GM18517 (cell line): ENCODE data around the gene TBC1D16.

Source experiments
- ATAC-seq: cut with Tn5 transposase; IDR thresholded peaks from one replicate; pipeline ENCODE4 v1.9.1; 2021; ENCODE audit warnings: mild to moderate bottlenecking, moderate library complexity; ENCODE audit not compliant: unreplicated experiment

The TBC1D16 gene

DNA sequence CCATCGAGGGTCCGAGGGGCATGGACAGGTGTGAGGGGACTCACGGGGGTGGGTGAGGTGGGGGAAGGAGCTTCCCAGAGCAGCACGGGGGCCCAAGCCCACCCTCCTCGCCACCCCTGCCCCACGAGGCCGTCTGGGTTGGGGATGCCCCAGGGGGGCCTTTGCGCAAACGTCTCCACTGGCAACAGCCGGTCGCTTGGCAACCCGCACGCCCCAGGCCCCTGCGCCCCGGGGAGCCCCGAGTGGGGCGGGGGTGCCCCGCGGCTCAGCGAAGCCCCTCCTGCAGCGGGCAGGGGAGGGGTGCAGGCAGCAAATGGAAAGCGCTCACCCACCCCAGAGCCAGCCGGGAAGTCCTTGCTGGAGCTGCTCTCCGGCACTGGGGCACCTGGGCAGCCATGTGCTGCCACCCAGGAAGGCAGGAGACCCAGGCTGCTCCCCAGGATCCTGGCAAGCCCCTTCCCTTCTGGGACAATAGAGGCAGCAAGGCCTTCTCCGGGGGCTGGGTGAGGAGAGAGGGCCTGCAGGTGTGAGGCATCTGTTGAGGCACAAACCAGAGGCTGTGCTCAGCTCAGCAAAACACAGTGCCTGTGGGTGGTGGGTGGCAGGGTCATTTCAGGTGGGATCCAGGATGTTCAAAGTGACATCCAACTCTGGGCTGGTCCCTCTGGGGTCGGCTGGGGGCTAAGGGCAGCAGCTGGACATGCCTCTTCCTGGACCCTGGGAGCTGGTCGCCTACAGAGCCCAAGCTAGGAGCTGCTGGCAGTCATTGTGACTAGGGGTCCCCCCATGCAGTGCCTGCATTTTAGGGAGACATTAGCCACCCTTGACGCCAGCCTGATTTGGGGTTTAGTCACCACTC is 115.6 kb downstream of the TBC1D16 start:
- ATAC-seq: no peak

DNA sequence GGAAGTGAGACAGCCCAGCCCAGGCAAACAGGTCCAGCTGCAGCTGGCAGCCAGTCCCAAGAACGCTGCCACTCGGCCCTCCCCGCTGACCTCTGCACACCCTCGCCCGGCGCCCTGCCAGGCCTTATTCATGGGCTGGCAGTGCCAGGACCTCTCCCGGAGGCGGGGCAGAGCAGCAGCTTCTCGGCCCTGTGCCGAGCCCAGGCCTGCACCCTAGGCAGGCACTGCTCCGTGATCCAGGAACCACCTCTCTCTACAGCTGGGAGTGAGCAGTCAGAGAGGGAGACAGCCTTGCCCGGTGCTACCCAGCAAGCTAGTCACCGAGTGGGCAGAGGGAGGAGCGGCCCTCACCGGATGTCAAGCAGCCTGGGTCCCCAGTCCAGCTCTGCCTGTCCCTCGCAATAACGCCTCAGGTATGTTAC is 116.5 kb downstream of the TBC1D16 start:
- ATAC-seq: no peak

DNA sequence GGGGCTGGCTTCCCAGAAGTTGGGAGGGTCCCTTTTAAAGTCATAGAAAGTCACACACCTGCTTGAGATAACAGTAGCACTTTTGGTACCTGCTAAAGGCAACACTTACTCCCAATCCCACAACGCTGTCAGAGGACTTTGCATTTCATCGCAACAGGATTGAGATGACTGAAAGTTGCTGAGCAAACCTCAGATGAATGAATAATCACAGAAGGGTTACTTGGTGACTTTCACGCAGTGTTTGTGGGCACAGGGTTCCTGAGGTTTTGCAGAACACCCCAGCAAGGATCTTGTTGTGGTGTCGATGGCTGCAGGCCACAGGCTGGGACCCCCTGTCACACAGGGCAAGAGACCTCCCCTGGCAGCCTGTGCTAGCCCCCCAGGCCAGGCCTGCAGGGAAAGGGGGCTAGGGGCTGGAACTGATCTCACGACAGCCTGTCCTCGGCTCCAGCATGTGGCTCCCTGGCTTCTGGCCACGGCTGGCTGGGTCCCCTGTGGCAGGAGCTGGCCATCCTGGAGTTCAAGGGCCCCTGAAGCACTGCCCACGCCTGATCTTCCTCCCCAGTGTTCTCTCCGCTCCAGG is 117.0 kb downstream of the TBC1D16 start:
- ATAC-seq: no peak

DNA sequence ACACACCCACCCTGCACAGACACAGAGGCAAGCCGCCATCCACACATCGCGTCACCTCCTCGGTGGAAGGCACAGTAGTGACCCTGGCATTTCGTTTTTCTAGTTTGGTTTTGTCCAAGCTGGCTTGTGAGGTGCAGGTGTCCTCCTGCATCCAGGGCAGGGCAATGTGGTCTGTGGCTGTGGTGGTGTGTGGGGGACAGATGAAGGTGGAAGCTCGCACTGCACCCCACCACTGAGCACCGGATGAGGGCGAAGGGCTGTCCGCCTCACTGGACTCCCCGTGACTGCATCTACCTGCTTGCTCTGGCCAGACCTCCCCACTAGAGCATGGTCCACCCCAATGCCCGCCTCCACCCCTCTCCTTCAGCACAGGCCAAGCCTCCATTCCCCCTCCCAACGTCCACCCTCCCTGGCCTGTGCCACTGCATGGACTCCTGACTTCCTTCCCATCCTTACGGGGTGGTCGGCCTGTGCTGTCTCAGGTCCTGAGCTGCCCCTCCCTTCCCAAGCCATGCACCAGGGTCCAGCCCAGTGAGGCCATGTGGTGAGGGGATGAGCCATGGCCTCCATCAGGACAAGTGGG is 117.7 kb downstream of the TBC1D16 start:
- no peak for ATAC-seq

DNA sequence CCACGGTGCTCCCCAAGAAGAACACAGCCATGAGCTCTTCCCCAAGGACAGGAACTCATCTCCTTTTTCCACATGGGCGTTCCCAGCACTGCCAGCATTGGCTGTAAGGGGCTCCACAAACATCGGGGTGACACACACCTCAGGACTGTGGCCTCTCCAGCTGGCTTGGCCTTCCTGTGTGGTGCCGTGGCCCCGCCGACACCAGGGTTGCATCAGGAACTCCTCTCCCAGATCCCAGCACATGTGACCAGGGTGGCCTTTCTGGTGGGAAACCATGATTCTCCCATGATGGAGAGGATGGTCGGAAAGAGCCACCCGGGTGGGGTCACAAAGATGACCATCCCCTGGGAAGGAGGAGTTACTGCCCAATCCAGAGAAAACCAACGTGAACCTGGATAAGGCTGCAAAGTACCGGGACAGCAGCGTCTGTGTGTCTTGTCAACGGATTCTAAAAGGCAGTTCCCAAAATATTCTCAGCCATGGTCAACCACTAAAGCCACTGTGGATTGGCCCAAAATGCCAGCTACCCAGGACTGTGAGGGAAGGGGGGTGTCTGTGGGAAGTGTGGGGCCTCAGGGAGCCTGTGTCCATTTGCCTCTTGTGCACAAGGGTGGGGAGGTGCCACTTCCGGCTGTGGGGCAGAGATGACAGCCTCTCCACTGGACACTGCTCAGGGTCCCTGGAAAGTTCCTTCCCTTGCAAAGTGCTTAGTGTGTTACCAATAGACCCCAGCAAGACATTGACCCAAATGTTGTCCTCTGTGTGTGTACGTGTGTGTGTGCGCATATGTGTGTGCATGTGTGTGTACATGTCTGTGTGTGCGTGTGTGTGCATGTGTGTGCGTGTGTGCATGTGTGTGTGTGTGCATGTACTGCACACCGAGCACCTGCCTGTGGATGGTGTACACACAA is 118.4 kb downstream of the TBC1D16 start:
- ATAC-seq: no peak

DNA sequence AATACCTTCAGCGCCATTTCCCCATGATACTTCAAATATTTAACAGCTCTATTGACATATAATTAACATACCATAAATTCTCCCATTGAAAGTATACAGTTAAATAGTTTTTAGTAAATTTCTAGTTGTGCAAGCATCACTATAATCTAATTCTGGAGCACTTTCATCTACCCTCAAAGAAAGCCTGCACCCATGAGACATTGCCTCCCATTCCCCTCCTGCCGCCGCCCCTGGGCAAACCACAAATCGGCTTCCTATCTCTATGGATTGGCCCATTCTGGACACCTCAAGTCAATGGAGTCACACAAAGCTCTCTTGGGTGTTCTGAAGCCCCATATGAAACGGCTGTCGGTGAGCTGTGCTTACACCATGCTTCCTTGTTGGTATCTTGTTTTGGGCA is 119.2 kb downstream of the TBC1D16 start:
- no peak for ATAC-seq

DNA sequence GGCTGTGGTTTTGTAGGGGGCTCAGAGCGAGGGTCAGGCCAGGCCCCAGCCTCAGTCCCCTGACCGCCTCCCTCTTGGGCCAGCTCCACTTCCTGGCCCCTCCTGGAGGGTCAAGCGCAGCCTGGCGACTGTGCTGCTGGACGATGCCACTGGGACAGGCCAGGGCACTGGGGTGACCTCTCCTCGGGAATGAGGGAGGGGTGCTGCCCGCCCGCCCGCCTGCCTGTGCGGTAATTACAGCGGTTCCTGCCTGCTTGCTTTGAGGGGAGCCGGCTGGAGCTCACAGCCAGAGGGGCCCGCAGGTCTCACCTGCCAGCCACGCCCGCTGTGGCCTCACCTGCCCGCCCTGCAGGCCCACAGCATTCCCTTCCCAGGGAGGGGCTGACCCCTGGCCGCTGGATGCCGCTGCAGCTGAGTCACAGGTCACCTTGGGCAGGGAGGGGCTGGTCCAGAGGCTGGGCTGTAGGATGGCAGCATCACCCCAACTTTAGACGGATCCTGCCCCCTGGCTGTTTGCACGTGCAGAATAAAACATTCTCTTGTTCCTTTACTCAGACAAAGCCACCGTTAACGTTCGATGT is 119.7 kb downstream of the TBC1D16 start:
- ATAC-seq: no peak

DNA sequence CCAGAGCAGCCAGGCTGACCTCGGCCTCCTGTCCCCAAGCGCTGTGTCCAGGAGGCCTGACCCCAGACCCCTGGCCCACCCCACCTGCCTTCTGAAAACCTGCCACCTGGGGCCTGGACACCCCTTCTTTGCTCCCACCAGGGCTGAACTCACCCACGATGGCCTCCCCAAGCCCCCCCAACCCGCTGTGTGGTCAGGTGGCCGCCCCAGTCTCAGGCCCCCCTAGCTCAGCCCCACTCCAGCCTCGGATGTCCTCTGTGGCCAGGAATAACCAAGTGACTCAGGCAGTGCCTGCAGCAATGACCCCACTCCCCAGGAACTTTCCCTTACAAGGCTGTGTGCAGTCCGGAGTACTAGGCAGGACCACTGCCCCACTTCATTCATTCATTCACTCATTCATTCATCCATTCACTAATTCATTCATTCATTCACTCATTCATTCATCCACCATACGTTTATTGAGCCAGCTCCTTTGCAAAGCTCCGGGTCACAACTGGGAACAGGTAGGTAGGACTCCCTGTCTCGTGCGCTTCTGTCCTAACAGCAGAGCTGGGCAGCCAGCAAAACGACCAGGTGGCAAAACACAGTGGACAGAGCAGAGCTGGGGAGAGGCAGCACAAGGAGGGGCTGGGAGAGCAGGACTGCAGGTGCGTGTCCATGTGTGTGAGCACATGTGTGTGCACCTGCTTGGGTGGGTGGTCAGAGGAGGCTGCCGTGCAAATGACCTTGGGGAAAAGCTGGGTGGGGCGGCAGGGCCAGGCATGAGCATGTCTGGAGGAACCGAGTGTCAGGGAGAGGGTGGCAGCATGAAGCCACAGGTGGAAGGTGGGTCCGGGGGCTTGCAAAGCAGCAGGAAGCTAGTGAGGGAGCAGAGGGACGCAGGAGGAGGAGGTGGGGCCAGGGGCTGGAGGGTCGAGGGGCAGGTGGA is 120.6 kb downstream of the TBC1D16 start:
- ATAC-seq: no peak

DNA sequence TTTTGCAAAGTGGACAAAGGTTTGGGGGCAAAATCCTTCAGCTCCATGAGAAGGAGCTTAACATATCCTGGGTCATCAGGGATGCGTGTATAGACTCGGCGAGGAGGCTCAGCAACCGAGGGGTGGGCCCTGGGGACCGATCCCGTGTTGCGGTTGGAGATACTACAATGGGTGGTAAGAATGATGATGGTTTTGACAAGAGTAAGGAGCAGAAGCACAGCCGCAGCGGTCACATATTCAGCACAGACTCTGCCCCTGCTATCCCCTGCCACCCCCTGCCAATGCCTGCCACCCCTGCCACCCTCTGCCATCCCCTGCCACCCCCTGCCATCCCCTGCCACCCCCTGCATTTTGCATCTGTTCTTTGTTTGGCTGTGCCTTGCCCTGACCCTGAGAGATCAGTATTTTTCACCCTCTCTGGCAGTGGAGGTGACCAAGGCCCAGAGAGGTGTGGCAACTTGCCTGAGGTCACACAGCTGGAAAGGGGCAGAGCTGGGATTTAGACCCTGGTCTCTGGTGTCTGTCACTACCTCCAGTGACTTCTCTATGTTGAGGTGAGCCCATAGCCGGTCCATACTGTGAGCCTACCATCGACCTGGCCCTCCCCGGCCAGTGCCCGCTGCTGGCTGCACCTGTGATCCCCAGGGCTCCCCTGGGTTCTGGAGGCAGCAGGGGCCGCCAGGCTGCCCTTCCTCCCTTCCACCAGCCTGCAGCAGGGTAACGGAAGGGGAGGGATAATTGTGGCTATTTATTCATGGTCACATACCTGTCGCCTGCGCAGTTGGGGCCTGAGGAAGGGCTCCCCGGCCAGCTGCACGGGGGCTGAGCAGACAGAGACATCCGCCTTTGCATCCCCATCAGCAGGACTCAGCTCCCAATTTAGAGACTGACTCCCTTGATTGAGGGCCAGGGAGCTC is 121.5 kb downstream of the TBC1D16 start:
- ATAC-seq: no peak

DNA sequence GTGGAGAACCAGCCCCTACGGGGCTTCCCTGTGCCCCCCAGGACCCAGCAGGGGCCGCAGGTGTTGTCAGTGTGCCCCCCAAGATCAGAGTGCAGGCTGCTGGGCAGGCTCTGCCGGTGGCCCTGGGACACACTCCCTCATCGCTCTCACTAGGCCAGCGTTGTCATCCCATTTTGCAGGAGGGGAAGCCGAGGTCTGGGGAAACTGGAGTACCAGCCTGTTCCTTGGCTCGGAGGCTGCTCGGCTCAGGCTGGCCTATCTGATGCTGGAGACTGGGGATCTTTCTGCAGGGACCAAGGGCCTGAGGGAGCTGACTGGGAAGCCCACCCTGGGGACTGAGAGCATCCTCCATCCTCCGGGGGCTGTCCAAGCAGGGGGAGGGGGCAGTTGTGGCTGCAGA is 122.2 kb downstream of the TBC1D16 start:
- ATAC-seq: no peak

DNA sequence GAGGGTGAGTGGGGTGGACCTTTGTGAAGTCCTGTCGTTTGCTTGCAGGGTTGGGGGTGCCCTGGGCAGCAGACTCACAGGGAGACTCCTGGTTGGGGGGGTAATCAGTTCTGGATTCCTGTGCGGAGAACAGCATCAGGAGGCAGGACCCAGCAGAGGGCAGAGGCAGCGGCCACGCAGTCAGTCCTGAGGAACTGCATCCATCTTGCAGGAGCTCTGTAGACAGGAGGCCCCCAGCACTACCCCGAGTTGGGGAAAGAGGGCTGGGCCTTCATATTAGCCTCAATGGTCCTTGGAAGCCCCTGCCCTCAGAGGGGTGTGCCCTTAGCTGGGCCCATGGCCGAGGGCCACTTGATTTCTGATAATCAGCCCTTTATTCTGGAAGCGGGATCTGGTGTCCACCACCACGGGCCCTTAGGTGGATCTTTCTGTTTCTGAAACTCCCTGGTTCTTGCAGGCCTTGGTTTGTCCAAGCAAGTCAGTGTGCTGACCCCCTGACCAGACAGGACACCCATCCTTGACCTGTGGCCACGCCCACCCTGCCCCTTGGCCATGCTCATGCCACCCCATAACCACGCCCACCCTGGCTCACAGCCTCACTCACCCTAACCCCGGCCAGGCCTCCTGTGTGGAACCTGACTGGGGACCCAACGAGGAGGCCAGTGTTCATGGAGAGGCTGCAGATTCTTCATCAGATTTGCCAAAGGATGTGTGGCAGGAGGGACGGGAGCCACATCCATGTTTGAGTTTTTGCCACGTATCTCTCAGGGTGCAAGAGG is 122.9 kb downstream of the TBC1D16 start:
- no peak for ATAC-seq

DNA sequence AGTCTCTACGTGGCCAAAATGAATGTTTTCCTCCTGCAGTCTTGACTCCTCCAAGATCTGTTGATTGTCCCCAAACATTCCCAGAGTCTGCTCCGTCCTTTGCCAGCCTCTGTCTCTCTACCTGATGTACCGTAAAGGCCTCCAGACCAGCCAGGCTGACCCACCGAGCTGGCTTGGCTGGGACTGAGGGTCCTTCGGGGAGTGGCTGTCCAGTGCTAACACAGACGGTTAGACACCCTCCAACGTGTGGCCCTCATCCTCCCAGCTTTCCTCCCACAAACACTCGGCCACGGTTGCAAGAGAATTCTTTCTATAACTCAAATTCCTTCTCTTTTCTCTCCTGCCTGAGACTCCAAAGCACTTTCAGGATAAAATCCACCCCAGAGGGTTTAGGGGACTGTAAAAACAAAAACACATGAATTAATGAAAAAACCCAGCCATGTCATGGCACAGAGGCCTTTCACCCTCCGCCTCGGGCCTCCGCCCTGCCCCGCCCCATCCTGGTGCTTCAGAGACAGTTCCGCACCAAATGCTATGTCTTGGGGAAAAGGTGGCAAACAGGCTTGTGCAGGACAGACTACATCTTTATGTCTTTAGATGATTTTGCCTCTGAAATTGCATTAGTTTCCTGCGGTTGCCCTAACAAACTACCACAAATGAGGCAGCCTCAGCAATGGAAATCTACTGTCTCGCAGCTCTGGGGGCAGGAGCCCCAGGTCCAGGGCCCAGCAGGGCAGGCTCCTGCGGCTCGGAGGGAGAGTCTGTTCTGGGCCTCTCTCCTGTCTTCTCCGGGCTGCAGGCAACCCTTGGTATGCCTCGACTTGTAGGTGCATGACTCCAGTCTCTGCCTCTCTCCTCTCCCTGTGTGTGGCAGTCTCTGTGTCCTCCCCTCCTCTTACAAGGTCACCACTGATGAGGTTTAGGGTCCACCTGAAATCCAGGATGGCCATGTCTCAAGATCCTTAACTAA is 124.0 kb downstream of the TBC1D16 start:
- no peak for ATAC-seq

DNA sequence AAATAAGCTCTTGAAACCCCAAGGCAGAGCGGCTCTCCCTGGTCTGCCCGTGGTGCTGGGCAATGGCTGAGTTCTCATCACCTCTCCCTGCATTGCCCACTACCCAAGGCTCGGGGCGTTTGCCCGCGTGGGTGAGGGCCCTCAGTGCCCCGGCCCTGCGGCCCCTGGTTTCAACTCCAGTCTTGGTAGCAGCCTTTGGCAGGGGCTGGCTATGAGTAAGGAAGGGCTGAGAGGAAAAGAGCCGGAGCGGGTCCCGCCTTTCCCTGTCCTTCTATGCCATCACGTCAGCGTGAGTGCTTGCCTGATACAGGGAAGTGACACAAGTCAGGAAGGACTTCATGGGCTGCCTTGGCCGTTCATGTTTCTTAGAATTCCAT is 124.7 kb downstream of the TBC1D16 start:
- ATAC-seq: no peak

DNA sequence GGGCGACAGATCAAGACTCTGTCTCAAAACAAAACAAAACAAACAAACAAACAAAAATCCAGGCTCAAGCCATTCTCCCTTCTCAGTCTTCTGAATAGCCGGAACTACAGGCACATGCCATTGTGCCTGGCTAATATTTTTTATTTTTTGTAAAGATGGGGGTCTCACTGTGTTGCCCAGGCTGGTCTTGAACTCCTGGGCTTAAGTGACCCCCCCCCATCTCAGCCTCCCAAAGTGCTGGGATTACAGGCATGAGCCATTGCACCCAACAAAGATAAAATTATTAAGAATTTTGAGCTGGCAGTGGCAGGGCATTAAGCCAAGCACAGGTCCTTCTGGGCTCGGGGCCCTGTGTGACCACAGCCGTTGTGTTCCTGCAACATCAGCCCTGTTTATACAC is 126.6 kb downstream of the TBC1D16 start:
- no peak for ATAC-seq

DNA sequence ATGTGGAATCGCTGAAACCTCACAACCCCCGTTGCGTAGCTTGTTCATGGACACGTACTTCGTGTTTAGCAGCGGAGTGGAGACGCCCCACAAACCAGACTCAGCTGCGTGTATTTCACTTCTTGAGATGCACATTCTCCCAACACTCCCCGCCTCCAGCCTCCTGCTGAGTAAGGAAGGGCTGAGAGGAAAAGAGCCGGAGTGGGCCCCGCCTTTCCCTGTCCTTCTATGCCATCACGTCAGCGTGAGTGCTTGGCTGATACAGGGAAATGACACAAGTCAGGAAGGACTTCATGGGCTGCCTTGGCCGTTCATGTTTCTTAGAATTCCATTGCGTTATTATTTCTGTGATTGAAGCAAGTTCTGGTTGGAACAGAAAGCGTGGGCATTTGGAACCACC is 127.8 kb downstream of the TBC1D16 start:
- ATAC-seq: no peak

DNA sequence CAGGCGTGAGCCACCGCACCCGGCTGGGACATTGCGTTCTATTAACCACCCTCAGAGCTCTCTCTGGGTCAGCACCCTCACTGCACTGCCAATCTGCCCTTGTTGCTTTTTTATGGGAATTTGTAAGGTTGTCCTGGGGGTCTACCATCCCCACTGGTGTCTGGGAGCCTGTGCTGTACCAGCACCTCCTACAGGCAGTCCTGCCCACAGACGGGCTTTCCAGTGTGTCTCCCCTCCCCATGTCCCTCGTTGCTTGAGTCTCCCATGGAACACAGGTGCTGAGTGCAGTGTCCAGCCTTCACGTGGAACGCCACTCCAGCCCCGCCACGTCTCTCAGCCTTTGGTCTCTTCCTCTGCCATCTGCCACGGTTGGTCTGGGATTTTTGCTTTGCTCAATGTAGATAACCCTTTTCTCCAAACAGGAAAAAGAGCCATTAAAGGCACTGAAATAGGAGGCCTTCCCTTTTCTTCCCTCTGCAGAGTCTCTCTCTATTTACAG is 128.4 kb downstream of the TBC1D16 start:
- ATAC-seq: no peak

DNA sequence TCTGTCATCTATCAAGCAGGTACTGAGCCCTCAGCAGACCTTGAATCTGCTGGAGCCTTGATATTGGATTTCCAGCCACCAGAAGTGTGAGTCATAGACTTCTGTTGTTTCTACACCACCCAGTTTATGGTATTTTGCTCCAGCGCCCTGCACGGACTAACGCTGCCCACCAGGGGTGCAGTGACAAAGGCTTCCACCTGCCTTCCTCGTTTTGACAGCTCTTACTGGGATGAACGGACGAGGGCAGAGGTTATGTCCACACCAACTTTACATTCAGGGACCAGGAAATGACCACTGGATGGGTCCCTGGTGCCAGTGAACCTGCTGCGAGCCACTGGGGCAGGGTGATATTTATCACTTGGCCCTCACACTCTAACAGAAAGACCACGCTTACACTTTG is 129.8 kb downstream of the TBC1D16 start:
- no peak for ATAC-seq
